AG08395 (cell line): ENCODE results near the gene TMEM138.

ENCODE experiments used
- DNase-seq: peaks from one replicate; pipeline ENCODE4 v3.0.0; 2012; ENCODE audit warnings: mixed read lengths, low spot score

TMEM138 gene

GRCh38 chr11:61342207-61342803, 19.9 kb upstream of the TMEM138 start:
- no peak for DNase-seq

DNA sequence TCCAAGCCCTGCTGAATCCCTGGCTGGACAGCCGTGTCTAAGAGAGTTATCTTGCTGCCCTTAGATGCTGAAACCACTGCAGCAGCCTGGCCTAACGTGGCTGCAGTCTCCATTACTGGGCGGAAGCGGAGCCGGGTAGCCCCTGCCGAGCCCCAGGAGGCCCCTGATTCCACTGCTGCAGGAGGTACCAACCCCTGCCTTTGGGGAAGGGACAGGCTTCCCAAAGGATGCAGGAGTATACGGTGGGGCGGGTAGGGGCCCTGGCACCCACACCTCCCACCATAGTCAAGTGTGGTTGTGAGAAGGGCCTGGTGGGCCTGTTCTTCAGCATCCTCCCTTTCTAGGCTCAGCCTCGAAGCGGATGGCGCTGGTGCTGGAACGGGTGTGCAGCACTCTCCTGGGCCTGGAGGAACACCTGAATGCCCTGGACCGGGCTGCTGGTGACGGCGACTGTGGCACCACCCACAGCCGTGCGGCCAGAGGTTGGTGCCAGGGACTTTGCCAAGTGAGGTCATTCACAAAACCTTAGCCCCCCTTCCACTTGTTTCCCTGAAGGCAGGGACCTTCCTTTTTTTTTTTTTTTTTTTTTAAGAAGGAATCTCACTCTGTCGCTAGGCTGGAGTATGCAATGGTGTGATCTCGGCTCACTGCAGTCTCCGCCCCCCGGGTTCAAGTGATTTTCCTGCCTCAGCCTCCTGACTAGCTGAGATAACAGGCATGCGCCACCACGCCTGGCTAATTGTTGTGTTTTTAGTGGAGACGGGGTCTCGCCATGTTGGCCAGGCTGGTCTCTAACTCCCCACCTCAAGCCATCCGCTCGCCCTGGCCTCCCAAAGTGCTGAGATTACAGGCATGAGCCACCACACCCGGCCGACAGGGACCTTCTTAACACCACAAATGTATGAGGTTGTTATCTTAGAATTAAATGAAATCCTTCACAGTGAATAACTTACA, 18.1 kb upstream of the TMEM138 start:
- DNase-seq, result no peak

DNA sequence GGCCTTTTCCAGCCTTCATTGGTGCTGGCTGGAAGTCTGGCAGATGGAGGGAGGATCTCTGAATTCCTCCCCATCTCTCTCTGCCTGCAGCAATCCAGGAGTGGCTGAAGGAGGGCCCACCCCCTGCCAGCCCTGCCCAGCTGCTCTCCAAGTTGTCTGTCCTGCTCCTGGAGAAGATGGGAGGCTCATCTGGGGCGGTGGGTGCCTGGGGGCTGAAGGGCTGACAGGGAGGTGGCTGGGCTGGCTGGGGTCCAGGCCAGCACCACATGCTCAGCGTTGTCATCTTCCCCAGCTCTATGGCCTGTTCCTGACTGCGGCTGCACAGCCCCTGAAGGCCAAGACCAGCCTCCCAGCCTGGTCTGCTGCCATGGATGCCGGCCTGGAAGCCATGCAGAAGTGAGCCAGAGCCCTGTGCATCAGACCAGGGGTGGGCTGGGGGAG, 17.0 kb upstream of the TMEM138 start:
- peak; percentile 47 for DNase-seq

- DNase-seq, result no peak
Observed at GRCh38 chr11:61345954-61346843, 16.0 kb upstream of the TMEM138 start.

DNA sequence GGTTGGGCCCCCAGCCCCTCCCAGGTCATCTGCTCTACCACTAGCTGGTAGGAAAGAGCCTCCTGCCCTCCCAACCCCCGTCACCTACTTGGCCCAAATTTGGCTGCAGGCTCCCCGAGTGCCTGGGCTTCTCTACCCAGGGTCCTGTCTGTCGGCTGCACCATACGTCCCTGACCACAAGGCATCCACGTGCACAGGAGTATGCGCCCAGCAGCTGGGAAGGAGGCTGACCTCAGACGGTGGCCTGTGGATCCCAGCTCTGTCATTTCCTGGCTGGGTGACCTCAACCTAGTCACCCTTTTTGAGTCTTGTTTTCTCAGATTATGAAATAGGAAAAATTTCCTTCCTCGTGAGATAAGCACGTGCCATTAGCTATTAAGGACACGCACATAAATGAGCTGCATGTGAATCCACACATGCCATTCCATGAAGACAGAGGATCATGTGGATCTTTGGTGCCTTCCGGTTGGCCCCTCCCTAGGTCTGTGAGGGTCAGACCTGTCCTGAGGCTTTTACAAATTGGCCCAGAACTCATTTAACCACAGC, 14.2 kb upstream of the TMEM138 start:
- DNase-seq, result no peak

GRCh38 chr11:61349189-61349751, 12.9 kb upstream of the TMEM138 start:
- no peak for DNase-seq

DNA sequence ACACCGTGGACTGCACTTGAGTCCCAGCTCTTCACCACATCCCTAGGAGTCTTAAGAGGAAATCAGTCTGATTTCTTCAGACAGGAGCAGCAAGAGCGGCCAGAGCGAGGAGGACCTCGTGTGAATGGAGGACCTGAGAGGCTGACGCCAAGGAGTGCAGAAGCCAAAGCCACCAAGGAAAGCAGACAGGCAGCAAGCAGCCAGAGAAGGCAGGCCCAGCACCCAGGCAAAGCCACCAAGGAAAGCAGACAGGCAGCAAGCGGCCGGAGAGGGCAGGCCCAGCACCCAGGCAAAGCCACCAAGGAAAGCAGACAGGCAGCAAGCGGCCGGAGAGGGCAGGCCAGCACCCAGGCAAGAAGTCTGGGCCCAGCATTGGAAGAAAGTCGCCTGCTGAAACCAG, 12.3 kb upstream of the TMEM138 start:
- no peak for DNase-seq

- DNase-seq, result no peak
Observed at GRCh38 chr11:61350336-61350735, 11.8 kb upstream of the TMEM138 start.

GRCh38 chr11:61350803-61351202, 11.4 kb upstream of the TMEM138 start:
- no peak for DNase-seq

DNA sequence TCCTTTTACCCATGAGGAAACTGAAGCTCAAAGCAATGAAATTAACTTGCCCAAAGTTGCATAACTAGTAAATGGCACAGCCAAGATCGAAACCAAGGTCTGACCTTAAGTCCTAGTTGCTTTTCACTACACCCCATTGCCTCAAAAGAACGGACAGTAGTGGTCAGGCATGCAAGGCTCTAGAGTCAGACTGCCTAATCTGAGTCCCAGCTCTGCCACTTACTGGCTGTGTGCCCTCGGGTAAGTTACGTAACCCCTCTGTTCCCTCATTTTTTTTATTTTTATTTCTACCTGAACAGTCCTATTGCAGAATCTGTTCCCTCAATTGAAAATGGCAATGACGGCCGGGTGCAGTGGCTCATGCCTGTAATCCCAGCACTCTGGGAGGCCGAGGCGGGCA, 10.1 kb upstream of the TMEM138 start:
- no peak for DNase-seq

- DNase-seq, result no peak
Observed at GRCh38 chr11:61353131-61354067, 8.8 kb upstream of the TMEM138 start.

GRCh38 chr11:61354208-61354607, 8.0 kb upstream of the TMEM138 start:
- no peak for DNase-seq

GRCh38 chr11:61356706-61357105, 5.5 kb upstream of the TMEM138 start:
- DNase-seq, result no peak

- DNase-seq, result no peak
Observed at GRCh38 chr11:61357233-61357893, 4.8 kb upstream of the TMEM138 start.

GRCh38 chr11:61357894-61358239, 4.3 kb upstream of the TMEM138 start:
- DNase-seq, result no peak

- no peak for DNase-seq
Observed at GRCh38 chr11:61358566-61358965, 3.6 kb upstream of the TMEM138 start.

GRCh38 chr11:61359516-61359915, 2.7 kb upstream of the TMEM138 start:
- DNase-seq, result no peak

DNA sequence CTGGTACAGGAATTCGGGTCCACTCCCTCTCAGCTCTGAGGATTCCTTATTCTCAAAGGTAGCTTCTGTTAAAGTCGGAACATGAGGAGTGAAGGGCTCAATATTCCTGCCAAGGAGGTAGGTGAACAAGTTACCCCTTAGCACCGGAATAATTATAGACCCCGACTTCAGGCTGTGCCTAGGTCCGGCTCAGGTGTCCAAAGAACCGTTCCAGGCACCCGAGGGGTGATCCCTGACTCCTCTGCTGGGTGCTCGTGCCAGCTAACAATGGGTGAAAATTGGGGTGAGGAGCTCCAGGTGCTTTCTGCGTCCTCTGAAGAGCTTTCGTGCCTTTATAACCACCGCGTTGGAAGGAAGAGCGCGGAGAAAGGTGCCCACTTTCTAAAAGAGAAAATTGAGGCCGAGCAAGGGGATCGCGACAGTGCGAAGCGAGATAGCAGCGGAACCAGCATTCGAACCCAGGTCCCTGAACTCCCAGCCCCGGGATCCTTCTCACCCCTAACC, 885 bp upstream of the TMEM138 start:
- DNase-seq, result no peak

DNA sequence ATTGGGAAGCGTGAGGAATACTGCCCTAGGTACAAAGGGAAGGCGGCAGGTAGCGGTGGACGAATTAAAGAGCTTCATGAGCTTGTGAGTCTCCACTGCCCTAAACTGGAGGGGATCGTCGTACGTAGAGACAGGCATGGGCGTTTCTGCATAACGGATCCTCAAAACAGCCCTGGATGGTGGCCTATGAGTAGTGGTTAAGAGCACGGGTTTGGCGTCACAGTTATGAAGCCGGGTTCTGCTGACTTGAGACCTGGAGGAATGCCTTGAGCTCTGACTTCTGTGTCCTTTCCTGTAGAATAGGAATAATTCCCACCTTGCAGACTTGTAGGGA, 335 bp downstream of the TMEM138 start:
- peak; percentile 59 for DNase-seq

DNA sequence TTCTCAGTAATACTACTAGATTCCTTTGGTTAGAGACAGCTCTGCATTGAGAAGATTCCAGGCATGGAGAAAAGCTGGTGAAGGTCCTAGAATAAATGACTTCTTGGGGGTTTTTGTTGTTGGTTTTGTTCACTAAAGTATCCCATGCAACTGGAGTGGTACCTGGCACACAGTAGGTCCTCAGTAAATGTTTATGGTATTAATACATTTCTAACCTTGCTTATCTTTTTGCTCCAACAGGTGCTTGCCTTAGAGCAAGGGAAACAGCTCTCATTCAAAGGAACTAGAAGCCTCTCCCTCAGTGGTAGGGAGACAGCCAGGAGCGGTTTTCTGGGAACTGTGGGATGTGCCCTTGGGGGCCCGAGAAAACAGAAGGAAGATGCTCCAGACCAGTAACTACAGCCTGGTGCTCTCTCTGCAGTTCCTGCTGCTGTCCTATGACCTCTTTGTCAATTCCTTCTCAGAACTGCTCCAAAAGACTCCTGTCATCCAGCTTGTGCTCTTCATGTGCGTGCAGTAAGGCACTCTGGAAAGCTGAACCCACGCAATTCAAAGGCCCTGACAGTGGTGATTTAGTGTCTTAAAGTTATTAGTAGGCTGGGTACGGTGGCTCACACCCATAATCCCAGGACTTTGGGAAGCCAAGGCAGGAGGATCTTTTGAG, 2.0 kb downstream of the TMEM138 start:
- no peak for DNase-seq
